HUES64 (cell line): ENCODE measurements around the gene XKR8.

Source experiments
- H3K27ac ChIP-seq: 2 replicates; pipeline ENCODE4 v1.7.0; 2013; ENCODE audit warnings: low read depth, low read length, inconsistent platforms
- H3K27me3 ChIP-seq: 2 replicates; pipeline ENCODE4 v1.6.1; 2013; ENCODE audit warnings: mild to moderate bottlenecking, low read length; ENCODE audit not compliant: insufficient read depth
- H3K36me3 ChIP-seq: 2 replicates; pipeline ENCODE4 v1.6.1; 2013; ENCODE audit warnings: mild to moderate bottlenecking, low read length; ENCODE audit not compliant: insufficient read depth
- H3K4me1 ChIP-seq: 2 replicates; pipeline ENCODE4 v1.6.1; 2013; ENCODE audit warnings: mild to moderate bottlenecking, low read length, moderate library complexity; ENCODE audit not compliant: insufficient read depth
- H3K4me3 ChIP-seq: 2 replicates; pipeline ENCODE4 v1.5.1; 2013; ENCODE audit warnings: mild to moderate bottlenecking, low read length, moderate library complexity
- H3K9ac ChIP-seq: 2 replicates; pipeline ENCODE4 v1.6.1; 2013; ENCODE audit warnings: mild to moderate bottlenecking, low read depth, low read length
- H3K9me3 ChIP-seq: 2 replicates; pipeline ENCODE4 v1.6.1; 2013; ENCODE audit warnings: low read depth, low read length; ENCODE audit not compliant: insufficient read depth
- WGBS: fragments of 150-250, 120-280 bp; methylation state at CpG from one replicate; pipeline ENCODE4 v1.1.7; 2013; ENCODE audit warnings: missing lambda C conversion rate; 5-methylcytosine and 5-hydroxymethylcytosine counted together

The XKR8 gene

DNA sequence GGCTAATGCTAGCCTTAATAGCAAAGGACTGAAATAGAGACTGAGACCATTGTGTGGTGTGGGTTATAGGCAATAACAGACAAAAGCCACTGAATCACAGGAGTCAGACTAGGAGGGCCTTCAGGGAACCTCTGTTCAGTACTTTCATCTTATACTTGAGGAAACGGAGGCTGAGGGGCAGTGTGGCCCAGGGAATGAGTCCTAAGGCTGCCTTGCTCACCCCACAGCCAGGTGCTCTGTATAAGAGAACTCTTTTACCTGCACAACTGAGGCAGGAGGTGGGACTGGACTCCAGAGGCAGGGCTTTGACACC is 22.3 kb upstream of the XKR8 start:
- H3K36me3 ChIP-seq, result peaks cover 8% of the 10 kb centered on the region; the same call in 1 of the 2 replicates
- H3K27me3 ChIP-seq, result no peaks in the 10 kb centered on the region
- H3K9ac ChIP-seq, result peak overlapping the region; percentile 48; the same call in 1 of the 2 replicates
- H3K27ac ChIP-seq, result peak overlapping the region; percentile 96; the same call in 1 of the 2 replicates
- 22% methylated on average over 1 of the region's 1 CpG for WGBS
- peaks cover 19% of the 10 kb centered on the region for H3K4me1 ChIP-seq
- H3K9me3 ChIP-seq, result no peaks in the 10 kb centered on the region
- peak overlapping the region; percentile 30 for H3K4me3 ChIP-seq

DNA sequence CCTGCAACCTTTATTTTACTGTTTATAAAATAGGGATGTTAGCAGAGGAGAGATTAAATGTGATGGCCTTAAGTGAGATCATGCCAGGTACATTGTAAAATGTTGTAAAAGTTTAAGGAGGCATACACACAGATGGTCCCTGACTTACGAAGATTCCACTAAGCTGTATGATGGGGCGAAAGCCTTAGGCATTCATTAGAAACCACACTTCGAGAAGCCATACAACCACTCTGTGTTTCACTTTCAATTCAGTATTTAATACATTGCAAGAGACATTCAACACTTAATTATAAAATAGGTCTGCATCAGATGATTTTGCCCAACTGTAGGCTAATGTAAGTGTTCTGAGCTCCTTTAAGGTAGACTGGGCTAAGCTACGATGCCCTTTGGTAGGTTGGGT is 21.3 kb upstream of the XKR8 start:
- H3K36me3 ChIP-seq, result peaks cover 13% of the 10 kb centered on the region; the same call in 1 of the 2 replicates
- H3K4me3 ChIP-seq, result no peak overlapping the region
- H3K4me1 ChIP-seq, result peaks cover 19% of the 10 kb centered on the region
- H3K27ac ChIP-seq, result peak overlapping the region; percentile 96; the same call in 1 of the 2 replicates
- H3K9ac ChIP-seq, result no peak overlapping the region
- 95% methylated on average over 4 of the region's 4 CpGs for WGBS
- no peaks in the 10 kb centered on the region for H3K27me3 ChIP-seq
- no peaks in the 10 kb centered on the region for H3K9me3 ChIP-seq

DNA sequence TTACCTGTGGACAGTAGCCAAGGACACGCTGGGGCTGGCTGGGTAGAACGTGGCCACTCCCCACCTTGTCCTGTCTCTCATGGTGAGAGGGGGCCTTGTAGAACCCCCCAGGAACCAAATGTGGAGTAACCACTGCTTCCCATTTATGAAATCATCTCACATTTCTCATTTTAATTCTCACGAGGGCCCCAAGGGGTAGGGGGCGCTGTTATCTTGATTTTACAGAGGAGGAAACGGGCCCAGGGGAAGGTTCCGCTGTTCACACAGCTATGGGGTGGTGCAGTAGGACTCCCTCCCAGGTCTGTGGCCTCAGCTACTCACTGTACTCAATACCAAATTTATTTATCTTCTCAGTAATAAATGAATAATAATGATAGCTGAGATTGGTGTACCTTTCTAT is 19.5 kb upstream of the XKR8 start:
- peaks cover 14% of the 10 kb centered on the region for H3K36me3 ChIP-seq

DNA sequence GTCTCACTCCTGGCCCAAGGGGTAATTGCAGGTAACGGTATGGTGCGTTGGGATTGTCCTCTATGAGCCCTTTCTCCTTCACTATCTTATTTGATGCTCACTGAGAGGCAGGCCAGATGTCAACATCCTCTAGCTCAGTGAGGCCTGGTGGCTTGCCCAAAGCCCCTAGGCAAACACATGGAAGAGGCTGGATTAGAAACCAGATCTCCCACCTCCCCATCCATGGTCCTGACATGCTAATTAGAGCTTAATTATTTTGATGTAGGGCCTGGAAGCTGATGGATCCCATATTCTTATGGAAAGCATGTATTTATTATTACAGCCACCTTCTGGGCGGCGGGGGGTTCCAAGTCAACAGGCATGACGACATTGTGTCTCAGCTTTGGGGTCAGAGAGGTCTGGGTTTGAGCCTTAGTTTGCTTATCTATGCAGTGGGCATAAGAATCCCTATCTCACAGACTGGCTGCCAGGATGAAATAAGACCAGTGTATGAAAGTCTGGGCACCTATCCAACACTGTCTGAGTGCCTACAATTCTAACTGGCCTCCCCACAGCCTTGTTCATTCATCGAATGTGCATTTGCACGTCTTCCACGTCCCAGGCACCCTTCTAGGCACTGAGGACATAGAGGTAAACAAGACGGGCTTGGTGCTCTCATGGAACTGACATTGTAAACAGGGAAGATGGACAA is 18.8 kb upstream of the XKR8 start:
- Histone ChIP-seq H3K27ac (no peak overlapping the region), H3K9ac (no peak overlapping the region), H3K4me1 (peaks cover 19% of the 10 kb centered on the region), H3K4me3 (no peak overlapping the region), H3K27me3 (no peaks in the 10 kb centered on the region), H3K9me3 (no peaks in the 10 kb centered on the region), H3K36me3 (peaks cover 20% of the 10 kb centered on the region)
- WGBS, result 94% methylated on average over 9 of the region's 9 CpGs

More for the DNA sequence above, 19.5 kb upstream of the XKR8 start:
- WGBS, result 70% methylated on average over 5 of the region's 6 CpGs
- no peak overlapping the region for H3K9ac ChIP-seq
- no peak overlapping the region for H3K4me3 ChIP-seq
- peaks cover 19% of the 10 kb centered on the region for H3K4me1 ChIP-seq
- no peak overlapping the region for H3K27ac ChIP-seq
- H3K9me3 ChIP-seq, result no peaks in the 10 kb centered on the region
- H3K27me3 ChIP-seq, result no peaks in the 10 kb centered on the region

DNA sequence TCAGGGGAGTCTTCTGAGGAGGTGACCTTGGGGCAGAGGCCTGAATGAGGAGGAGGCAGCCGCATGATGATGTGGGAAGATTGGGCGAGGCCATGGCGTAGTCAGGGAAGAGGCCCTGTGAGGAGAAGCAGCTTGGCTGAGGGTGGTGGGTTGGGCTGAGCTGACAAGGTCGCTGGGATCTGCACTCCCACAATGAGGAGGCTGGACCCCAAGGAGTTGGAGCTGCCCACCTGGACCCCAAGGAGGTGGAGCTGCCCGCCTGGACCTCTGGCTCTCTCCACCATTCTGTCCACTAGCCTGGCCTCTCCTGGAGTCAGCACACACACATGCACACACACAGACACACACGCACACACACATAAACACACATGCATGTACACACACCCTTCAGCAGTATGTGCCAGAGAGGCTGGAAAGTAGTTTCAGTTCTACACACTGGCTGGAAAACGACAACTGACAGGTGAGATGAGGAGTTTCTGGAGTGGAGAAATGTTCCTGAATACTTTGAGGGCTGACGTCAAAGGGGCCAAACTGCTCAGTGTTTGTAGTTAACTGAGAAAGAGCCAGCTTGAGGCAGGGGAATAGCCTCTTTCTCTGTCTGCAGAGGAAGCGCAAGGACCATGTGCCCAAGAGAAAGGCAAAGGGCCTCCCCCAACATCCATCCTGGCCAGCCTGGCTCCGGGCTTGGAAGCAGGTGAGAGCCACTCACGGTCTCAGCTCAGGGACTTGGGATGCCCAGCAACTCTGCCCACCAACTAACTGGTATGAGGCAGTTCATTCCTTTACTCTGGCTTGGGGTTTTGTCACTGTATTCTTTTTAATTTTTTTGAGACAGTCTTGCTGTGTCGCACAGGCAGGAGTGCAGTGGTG is 17.9 kb upstream of the XKR8 start:
- H3K4me3 ChIP-seq, result no peak overlapping the region
- no peaks in the 10 kb centered on the region for H3K27me3 ChIP-seq
- H3K36me3 ChIP-seq, result peaks cover 26% of the 10 kb centered on the region
- 92% methylated on average over 12 of the region's 12 CpGs for WGBS
- H3K9me3 ChIP-seq, result no peaks in the 10 kb centered on the region
- H3K4me1 ChIP-seq, result peaks cover 18% of the 10 kb centered on the region
- no peak overlapping the region for H3K9ac ChIP-seq
- H3K27ac ChIP-seq, result no peak overlapping the region

DNA sequence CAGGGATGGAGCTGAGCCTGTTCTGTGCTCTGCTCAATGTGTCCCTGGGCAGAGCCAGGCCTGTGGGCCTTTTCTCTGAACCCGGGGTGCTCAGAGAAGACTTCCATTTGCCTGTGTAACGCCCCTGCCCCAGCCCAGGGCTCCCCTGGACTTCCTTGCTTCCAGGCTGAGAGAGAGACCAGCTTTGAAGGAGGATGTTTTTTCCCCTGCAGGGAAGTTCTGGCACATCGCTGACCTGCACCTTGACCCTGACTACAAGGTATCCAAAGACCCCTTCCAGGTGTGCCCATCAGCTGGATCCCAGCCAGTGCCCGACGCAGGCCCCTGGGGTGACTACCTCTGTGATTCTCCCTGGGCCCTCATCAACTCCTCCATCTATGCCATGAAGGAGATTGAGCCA is 14.8 kb upstream of the XKR8 start:
- 96% methylated on average over 5 of the region's 5 CpGs for WGBS
- no peaks in the 10 kb centered on the region for H3K4me1 ChIP-seq
- H3K27me3 ChIP-seq, result no peaks in the 10 kb centered on the region
- H3K9ac ChIP-seq, result no peak overlapping the region
- no peak overlapping the region for H3K27ac ChIP-seq
- no peak overlapping the region for H3K4me3 ChIP-seq
- no peaks in the 10 kb centered on the region for H3K9me3 ChIP-seq
- H3K36me3 ChIP-seq, result peaks cover 49% of the 10 kb centered on the region

DNA sequence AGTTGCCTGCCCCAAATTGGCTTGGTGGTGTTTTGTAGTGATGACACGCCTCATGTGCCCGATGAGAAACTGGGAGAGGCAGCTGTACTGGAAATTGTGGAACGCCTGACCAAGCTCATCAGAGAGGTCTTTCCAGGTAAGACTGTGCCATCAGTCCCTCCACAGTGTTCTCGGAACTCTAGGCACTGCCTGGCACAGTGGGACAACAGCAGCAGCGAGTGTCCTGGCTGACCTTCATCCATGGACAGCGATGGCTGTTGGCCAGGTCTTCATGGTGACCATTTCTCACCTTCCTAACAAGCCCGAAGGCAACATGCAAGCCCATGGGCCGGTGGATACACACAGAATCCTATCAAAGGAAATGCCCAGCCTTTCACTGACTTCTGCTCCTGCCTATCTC is 10.7 kb upstream of the XKR8 start:
- Histone ChIP-seq H3K9ac (no peak overlapping the region), H3K4me3 (no peak overlapping the region), H3K36me3 (peaks cover 59% of the 10 kb centered on the region), H3K9me3 (no peaks in the 10 kb centered on the region), H3K4me1 (no peaks in the 10 kb centered on the region), H3K27me3 (no peaks in the 10 kb centered on the region), H3K27ac (no peak overlapping the region)
- WGBS, result 95% methylated on average over 8 of the region's 8 CpGs

DNA sequence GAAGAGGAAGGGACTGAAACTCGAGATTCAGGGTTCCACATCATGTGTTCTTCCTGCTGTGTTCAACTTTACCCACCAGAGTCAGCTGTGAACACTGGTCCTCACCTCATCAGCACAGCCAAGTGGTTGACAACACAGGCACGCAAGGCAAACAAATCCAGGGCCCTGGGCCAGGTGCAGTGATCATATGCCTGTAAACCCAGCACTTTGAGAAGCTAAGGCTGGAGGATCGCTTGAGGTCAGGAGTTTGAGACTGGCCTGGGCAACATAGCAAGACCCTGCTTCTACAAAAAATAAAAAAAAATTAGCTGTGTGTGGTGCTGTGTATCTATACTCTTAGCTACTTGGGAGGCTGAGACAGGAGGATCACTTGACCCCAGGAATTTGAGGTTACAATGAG is 8.4 kb upstream of the XKR8 start:
- Histone ChIP-seq H3K27ac (no peak overlapping the region), H3K4me3 (no peak overlapping the region), H3K27me3 (no peaks in the 10 kb centered on the region), H3K9ac (no peak overlapping the region), H3K36me3 (peaks cover 63% of the 10 kb centered on the region), H3K9me3 (no peaks in the 10 kb centered on the region), H3K4me1 (no peaks in the 10 kb centered on the region)
- WGBS, result 72% methylated on average over 3 of the region's 3 CpGs

DNA sequence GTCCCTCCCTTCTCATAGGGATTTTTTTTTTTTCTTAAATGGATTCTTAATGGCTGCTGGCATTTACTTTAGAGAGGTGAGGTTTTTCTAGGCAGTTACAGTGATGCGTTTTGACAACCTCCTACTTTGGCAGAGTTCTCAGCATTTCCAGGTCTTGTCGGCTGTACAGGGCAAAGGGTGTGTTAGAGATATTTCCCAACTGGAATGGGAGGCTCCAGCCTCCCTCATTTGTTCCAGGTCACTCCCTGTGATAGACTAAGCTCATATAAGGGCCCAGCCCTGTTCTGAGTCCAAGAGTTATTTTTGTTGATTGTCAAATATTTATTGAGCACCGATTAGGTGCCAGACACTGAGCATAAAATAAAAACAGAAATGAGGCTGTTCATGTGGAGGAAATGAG is 7.6 kb upstream of the XKR8 start:
- Histone ChIP-seq H3K9ac (no peak overlapping the region), H3K27me3 (no peaks in the 10 kb centered on the region), H3K4me1 (no peaks in the 10 kb centered on the region), H3K4me3 (no peak overlapping the region), H3K9me3 (no peaks in the 10 kb centered on the region), H3K27ac (no peak overlapping the region), H3K36me3 (peaks cover 60% of the 10 kb centered on the region)
- WGBS, result 98% methylated on average over 3 of the region's 3 CpGs

DNA sequence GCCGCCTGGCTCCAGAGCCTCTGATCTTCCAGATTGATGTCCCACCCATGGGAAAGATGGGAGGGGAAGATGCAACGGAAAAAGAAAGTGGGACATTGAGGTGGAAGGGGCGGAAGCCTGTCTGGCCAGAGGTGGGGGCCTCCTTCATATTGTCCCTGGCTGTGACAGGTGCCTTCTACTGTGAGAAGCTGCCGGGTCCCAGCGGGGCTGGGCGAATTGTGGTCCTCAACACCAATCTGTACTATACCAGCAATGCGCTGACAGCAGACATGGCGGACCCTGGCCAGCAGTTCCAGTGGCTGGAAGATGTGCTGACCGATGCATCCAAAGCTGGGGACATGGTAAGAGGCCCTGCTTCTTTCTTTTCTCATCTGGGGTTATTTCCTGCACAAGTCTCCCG is 5.6 kb upstream of the XKR8 start:
- H3K4me3 ChIP-seq, result no peak overlapping the region
- H3K9me3 ChIP-seq, result no peaks in the 10 kb centered on the region
- 95% methylated on average over 10 of the region's 10 CpGs for WGBS
- H3K9ac ChIP-seq, result no peak overlapping the region
- H3K27me3 ChIP-seq, result no peaks in the 10 kb centered on the region
- peaks cover 51% of the 10 kb centered on the region for H3K36me3 ChIP-seq
- H3K27ac ChIP-seq, result no peak overlapping the region
- H3K4me1 ChIP-seq, result no peaks in the 10 kb centered on the region

DNA sequence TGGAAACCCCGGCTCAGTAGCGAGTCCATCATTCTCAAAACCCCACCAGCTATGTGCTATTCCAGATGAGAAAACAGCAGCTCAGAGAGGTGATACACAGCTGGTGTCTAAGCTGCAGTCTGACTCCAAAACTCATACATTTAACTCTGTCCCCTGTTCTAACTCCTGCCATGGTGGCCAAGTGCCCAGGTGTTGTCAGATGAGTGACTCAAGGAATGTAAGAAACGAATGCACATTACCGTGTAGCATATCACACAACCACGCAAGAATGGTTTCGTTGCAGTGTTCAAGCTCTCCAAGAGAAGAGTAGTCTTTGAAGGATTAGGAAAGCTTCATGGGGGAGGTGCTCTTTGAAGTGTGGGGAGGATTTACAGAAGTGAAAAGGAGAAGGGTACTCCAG is 4.7 kb upstream of the XKR8 start:
- Histone ChIP-seq H3K4me1 (no peaks in the 10 kb centered on the region), H3K36me3 (peaks cover 43% of the 10 kb centered on the region)
- WGBS, result 95% methylated on average over 6 of the region's 6 CpGs

More for the DNA sequence above, 4.7 kb upstream of the XKR8 start:
- Histone ChIP-seq H3K9me3 (no peaks in the 10 kb centered on the region), H3K27ac (no peak overlapping the region), H3K9ac (no peak overlapping the region), H3K27me3 (no peaks in the 10 kb centered on the region), H3K4me3 (no peak overlapping the region)
